AG04449 (cell line): Measurements from ENCODE around the gene RAB7B.

Experiments used
- CTCF ChIA-PET: fragments of 350-600 bp; formaldehyde crosslinking; extraction: SDS; loops from one replicate; lab custom pipeline; 2021; ENCODE audit warnings: antibody characterized with exemption; lab: Yijun Ruan, JAX
- POLR2A ChIA-PET: fragments of 400-600, 350-600 bp; formaldehyde crosslinking; extraction: SDS; loops from one replicate; lab custom pipeline; 2020; ENCODE audit warnings: antibody characterized with exemption, inconsistent platforms; lab: Yijun Ruan, JAX
- DNase-seq: peaks from one replicate; pipeline ENCODE4 v3.0.0-alpha.2; 2010; ENCODE audit warnings: low read depth, low spot score
- H3K4me3 ChIP-seq: 2 replicates; pipeline ENCODE4 v1.5.1; 2011; ENCODE audit warnings: low read depth, mild to moderate bottlenecking, control low read depth, low read length
- CTCF ChIP-seq: IDR thresholded peaks from one replicate; pipeline ENCODE4 v1.5.1; 2011; ENCODE audit warnings: mild to moderate bottlenecking, moderate library complexity, low read length, control low read depth, inconsistent platforms; ENCODE audit not compliant: insufficient read depth; ENCODE audit errors: missing control alignments

The RAB7B gene

DNA sequence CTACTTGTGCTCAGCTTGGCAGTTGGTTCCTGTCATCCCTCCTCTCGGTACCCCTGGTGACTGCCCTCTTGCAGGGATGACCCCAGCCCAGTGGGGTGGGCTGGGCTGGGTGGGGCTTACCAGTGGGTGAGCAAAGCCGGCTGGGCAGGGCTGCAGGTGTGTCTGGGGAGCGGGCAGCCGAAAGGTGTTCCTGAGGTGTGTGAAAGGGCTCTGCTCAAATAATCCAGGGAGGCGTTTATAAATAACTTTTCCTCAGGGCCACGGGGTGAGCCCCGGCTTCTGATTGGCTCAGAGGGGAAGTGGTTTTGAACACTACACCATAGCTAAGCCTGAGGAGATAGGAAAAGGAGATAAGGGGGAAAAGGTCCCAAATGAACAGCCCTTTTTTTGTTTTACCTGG is 60.0 kb downstream of the RAB7B start, which contains the start of gene SLC26A9:
TSS of gene SLC26A9 (minus strand) at position 212 of the 400 bp plus-strand sequence. CDS start 7,636 bp downstream, outside the sequence.
- ChIA-PET CTCF (interaction anchor here (1.5 to 3.1 kb wide), 3 partner anchors 20 to 34 kb away, joined by 7 to 16 read pairs (median 8); no protein-coding TSS in a partner anchor), POLR2A (no interaction called here)
- TF ChIP-seq CTCF, result no peak
- H3K4me3 ChIP-seq, result no peak within 1 kb of the TSS
- no peak for DNase-seq

DNA sequence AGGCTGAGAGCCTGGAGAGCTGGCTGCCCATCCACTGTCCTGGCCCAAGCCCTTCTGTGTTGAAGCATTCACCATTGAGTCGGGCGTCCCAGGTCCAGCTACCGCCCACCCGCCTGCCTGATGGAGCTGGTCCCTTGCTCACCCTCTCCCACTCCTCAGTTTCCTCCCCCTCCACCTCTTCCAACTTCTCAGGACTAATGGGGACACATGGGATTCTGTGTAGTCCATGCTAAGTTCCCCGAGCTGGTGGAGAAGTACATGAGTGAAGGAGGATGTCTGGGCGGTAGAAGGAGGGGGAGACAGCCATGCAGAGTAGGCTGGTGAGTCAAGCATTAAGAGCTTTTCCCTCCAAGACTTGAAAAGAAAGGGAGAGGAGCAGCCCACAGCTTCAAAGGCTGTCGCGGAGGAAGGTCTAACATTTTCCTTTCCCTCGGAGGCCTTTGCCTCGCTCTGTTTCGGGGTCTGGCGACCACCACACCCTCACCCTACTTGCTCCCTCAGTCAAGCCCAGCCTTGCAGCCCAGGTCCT is 60.5 kb downstream of the RAB7B start:
- no peak for TF ChIP-seq CTCF
- no peak for DNase-seq
- POLR2A ChIA-PET, result no interaction called here
- H3K4me3 ChIP-seq, result no peak overlapping the region
- CTCF ChIA-PET, result interaction anchor here (0.8 to 3.1 kb wide), 4 partner anchors 8 to 35 kb away, joined by 3 to 16 read pairs (median 8); no protein-coding TSS in a partner anchor

GRCh38 chr1:205940710-205941109 is 62.5 kb downstream of the RAB7B start:
- CTCF ChIA-PET, result interaction anchor here (0.7 to 2.4 kb wide), 3 partner anchors 10 to 37 kb away, joined by 3 to 8 read pairs (median 3); no protein-coding TSS in a partner anchor
- POLR2A ChIA-PET, result no interaction called here
- TF ChIP-seq CTCF, result no peak
- no peak overlapping the region for H3K4me3 ChIP-seq
- DNase-seq, result no peak

DNA sequence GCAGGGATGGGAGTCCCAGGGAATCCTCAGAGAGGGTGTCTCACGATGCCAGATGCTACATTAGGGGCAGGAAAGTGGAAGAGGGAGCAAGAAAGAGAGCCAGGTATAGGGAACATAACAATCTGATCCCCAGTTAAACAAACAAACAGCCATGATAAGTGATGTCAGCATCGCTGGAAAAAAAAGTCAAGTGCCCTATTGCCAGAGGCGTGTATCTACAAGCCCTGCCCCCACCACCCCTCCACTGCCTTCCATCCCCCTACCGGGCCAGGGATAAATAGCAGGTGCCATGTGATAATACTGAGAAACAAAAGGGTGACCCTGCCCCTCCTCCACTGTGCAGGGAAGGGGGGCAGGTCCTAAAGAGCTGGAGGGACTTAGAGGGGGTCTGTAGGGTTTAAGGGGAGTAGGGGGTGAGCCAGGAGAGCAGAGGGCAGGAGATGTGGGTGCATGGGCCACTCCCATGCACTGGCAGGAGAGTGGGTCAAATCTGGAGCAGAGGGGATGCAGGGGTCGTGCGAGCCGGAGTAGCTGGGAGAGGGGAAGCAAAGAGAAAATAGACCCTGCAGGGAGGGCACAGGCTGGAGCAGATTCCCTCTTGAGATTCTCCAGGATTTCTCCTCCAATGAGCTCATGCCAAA is 63.4 kb downstream of the RAB7B start:
- CTCF ChIA-PET, result interaction anchor here (0.6 kb wide), 1 partner anchor 37 kb away, joined by 4 read pairs; no protein-coding TSS in a partner anchor
- DNase-seq, result no peak

GRCh38 chr1:205938682-205939081 is 64.5 kb downstream of the RAB7B start:
- DNase-seq, result no peak
- POLR2A ChIA-PET, result no interaction called here
- CTCF ChIA-PET, result interaction anchor here (0.6 to 0.9 kb wide), 2 partner anchors 14 to 19 kb away, joined by 3 read pairs; no protein-coding TSS in a partner anchor
- TF ChIP-seq CTCF, result no peak
- H3K4me3 ChIP-seq, result no peak overlapping the region

More for the DNA sequence above, 63.4 kb downstream of the RAB7B start:
- TF ChIP-seq CTCF, result no peak
- POLR2A ChIA-PET, result no interaction called here
- H3K4me3 ChIP-seq, result no peak overlapping the region
